ENCODE data around the gene PLXDC1.

Gene PLXDC1

DNA sequence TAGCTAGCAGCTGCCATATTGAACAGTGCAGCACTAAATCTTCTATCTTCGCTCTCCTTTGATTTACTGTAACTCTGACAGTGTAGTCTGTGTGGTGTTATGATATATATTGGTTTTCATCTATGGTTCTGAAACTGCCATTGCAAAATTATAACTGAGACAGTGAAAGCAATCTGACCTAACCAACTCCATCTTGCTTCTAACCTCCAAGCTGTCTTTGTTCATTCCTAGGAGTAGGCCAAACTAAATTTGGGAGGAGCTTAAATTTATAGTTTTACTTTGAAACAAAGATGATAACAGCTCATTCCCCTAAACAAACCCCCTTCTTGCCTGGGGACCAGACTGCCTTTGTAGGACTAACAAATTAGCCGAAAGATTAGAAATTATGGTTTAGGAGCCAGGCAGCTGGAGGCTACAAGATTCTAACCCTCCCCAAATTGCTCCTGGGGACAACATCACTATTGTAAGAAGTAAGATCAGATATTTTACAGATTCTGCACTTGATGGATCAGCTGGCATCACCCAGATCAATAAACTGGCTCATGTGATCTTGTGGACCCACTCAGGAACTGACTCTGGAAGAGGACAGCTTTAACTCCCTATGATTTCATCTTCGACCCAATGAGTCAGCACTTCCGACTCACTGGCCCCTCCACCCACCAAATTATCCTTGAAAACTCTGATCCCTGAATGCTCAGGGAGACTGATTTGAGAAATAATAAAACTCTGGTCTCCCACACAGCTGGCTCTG is 137.2 kb downstream of the PLXDC1 start:
- H3K36me3 Mint-ChIP-seq (ENCODE audit: low read depth): no peaks in the 10 kb centered on the region
- H3K4me3 Mint-ChIP-seq: no peak overlapping the region
- no peaks in the 10 kb centered on the region for H3K27me3 Mint-ChIP-seq (ENCODE audit: low read depth)
- no peak overlapping the region for H3K27ac Mint-ChIP-seq
- H3K4me1 Mint-ChIP-seq (ENCODE audit: low read depth): peaks cover 25% of the 10 kb centered on the region
- H3K9me3 Mint-ChIP-seq: no peaks in the 10 kb centered on the region

All from T-helper 1 cell treated with Interleukin-12 subunit alpha and Interleukin-12 subunit beta and Interleukin-4 antibody, amounts not matched to agents 30 μg/mL and 1 μg/mL, for 36 hours (primary cell).